ENCODE measurements around the gene HOXB7. TPM values are rescaled to one million over a fixed set of nuclear protein-coding genes. Genes with fewer than 3 reads are reported as not detected.

HOXB7 gene
- total and polyA plus RNA-seq, 7 donors, result 0.85 to 3.0 (median 1.6) TPM

DNA sequence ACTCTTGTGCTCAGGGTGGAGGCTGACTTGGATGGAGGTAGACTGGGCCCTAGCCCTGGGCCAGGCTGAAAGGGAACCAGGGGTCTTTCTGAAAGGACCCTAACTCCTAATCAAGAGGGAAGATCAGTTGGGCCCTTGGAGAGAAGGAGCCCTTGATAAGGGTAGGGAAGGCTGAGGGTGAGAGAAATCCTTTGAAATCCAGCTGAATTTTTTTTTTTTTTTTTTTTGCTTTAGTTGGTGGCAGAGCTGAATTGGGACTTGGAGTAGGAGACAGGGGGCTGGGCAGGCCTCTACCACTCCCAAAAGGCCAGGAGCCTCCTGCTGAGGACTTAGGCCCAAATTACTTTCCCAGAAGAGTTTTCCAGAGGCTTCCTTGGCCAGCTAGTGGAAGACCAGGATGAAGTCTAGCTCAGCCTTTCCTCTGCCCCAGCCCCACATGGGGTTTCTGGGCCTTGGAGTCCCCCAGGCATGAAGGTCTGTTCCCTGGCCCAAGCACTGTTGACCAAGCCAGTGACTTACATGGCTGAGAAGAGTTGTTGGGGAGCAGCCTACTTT is 20.1 kb downstream of the HOXB7 start:
- no peak overlapping the region for H3K27ac ChIP-seq
- H3K36me3 ChIP-seq (ENCODE audit: insufficient read depth in 1 of 2, low read depth in 1 of 2), result no peaks in the 10 kb centered on the region
- H3K4me1 ChIP-seq, result peaks cover 6% of the 10 kb centered on the region
- DNase-seq (no peak), ATAC-seq (no peak)
- no peaks in the 10 kb centered on the region for H3K9me3 ChIP-seq
- no peak overlapping the region for H3K4me3 ChIP-seq
- intact Hi-C loops (cut with DNase I), result loop anchor here in 1 of 2 donors (10.0 kb wide), 1 partner anchor 566 kb away; no protein-coding TSS in a partner anchor
- TF ChIP-seq, protein P1, sequence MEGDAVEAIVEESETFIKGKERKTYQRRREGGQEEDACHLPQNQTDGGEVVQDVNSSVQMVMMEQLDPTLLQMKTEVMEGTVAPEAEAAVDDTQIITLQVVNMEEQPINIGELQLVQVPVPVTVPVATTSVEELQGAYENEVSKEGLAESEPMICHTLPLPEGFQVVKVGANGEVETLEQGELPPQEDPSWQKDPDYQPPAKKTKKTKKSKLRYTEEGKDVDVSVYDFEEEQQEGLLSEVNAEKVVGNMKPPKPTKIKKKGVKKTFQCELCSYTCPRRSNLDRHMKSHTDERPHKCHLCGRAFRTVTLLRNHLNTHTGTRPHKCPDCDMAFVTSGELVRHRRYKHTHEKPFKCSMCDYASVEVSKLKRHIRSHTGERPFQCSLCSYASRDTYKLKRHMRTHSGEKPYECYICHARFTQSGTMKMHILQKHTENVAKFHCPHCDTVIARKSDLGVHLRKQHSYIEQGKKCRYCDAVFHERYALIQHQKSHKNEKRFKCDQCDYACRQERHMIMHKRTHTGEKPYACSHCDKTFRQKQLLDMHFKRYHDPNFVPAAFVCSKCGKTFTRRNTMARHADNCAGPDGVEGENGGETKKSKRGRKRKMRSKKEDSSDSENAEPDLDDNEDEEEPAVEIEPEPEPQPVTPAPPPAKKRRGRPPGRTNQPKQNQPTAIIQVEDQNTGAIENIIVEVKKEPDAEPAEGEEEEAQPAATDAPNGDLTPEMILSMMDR (IDR thresholded peaks at IDR 0.05), result no peak
- peaks cover 0 to 84% (median 36%) of the 10 kb centered on the region in 3 donors for H3K27me3 ChIP-seq (ENCODE audit: insufficient read depth in 3 of 3, low read length in 2 of 3)

GRCh38 chr17:48589831-48590606 is 20.8 kb downstream of the HOXB7 start, which contains the start of gene HOXB3:
Gene HOXB3 (minus strand): TSS chr17:48590241. CDS start chr17:48552474, 37,767 bp downstream.
- intact Hi-C loops (cut with DNase I), result loop anchor here in 1 of 2 donors (10.0 kb wide), 1 partner anchor 565 kb away; no protein-coding TSS in a partner anchor
- ATAC-seq (no peak), DNase-seq (no peak)
- H3K4me1 ChIP-seq, result peaks cover 9% of the 10 kb centered on the region
- TF ChIP-seq, protein P1 (IDR thresholded peaks at IDR 0.05), result no peak
- H3K27me3 ChIP-seq (ENCODE audit: insufficient read depth in 3 of 3, low read length in 2 of 3), result peaks cover 0 to 85% (median 34%) of the 10 kb centered on the region in 3 donors
- H3K4me3 ChIP-seq, result no peak within 1 kb of the TSS
- no peaks in the 10 kb centered on the region for H3K36me3 ChIP-seq (ENCODE audit: insufficient read depth in 1 of 2, low read depth in 1 of 2)
- no peaks in the 10 kb centered on the region for H3K9me3 ChIP-seq
- no peak within 1 kb of the TSS for H3K27ac ChIP-seq
- 86 to 92% (median 88%) methylated on average over 23 of the region's 23 CpGs for WGBS, 3 donors

GRCh38 chr17:48589060-48589830 is 21.6 kb downstream of the HOXB7 start:
- DNase-seq, result no peak
- Histone ChIP-seq H3K27me3 (ENCODE audit: insufficient read depth in 3 of 3, low read length in 2 of 3) (peaks cover 0 to 83% (median 31%) of the 10 kb centered on the region in 3 donors), H3K4me1 (peaks cover 9% of the 10 kb centered on the region), H3K4me3 (no peak overlapping the region), H3K36me3 (ENCODE audit: insufficient read depth in 1 of 2, low read depth in 1 of 2) (no peaks in the 10 kb centered on the region), H3K27ac (no peak overlapping the region), H3K9me3 (no peaks in the 10 kb centered on the region)
- intact Hi-C loops (cut with DNase I), result no loop called here
- no peak for ATAC-seq
- 59 to 72% (median 67%) methylated on average over 10 of the region's 10 CpGs for WGBS, 3 donors
- TF ChIP-seq, protein P1 (IDR thresholded peaks at IDR 0.05), result no peak

GRCh38 chr17:48588528-48588927 is 22.3 kb downstream of the HOXB7 start:
- no peak overlapping the region for H3K27ac ChIP-seq
- H3K4me3 ChIP-seq, result no peak overlapping the region
- peaks cover 9% of the 10 kb centered on the region for H3K4me1 ChIP-seq
- no peaks in the 10 kb centered on the region for H3K9me3 ChIP-seq
- H3K27me3 ChIP-seq (ENCODE audit: insufficient read depth in 3 of 3, low read length in 2 of 3), result peaks cover 0 to 85% (median 31%) of the 10 kb centered on the region in 3 donors
- no peaks in the 10 kb centered on the region for H3K36me3 ChIP-seq (ENCODE audit: insufficient read depth in 1 of 2, low read depth in 1 of 2)
- 46 to 59% (median 48%) methylated on average over 2 of the region's 2 CpGs for WGBS, 3 donors
- TF ChIP-seq, protein P1 (IDR thresholded peaks at IDR 0.05), result no peak
- ATAC-seq (no peak), DNase-seq (no peak)
- intact Hi-C loops (cut with DNase I), result no loop called here

Measured in psoas muscle (tissue), 8 donors.